Aorta (tissue), 5 donors: ENCODE data around the gene RIPOR3. TPM values are rescaled to one million over a fixed set of nuclear protein-coding genes. Genes with fewer than 3 reads are reported as not detected.

Experiments
- ATAC-seq: fragments of 200-7000 bp; cut with Tn5 transposase; one replicate; pipeline ENCODE4 v1.9.1; 2022; ENCODE audit warnings: moderate library complexity; ENCODE audit not compliant: low FRiP score
- DNase-seq, 2 donors: peaks; one replicate each; pipeline ENCODE4 v3.0.0-alpha.2; 2020
- H3K27ac ChIP-seq, 2 donors: one replicate each; pipeline ENCODE4 v1.5.1; 2013; ENCODE audit warnings: low read length in 2 of 2, mild to moderate bottlenecking in 2 of 2, moderate library complexity in 2 of 2, control low read depth in 1 of 2, inconsistent platforms in 1 of 2, low read depth in 1 of 2
- H3K27me3 ChIP-seq, 2 donors: one replicate each; pipeline ENCODE4 v1.6.1; 2013; ENCODE audit warnings: control low read depth in 1 of 2, low read length in 1 of 2, mild to moderate bottlenecking in 1 of 2, moderate library complexity in 1 of 2; ENCODE audit not compliant: insufficient read depth in 2 of 2, control insufficient read depth in 1 of 2
- H3K36me3 ChIP-seq, 2 donors: one replicate each; pipeline ENCODE4 v1.6.1; 2013; ENCODE audit warnings: control low read depth in 1 of 2, low read length in 1 of 2, mild to moderate bottlenecking in 1 of 2; ENCODE audit not compliant: insufficient read depth in 2 of 2, control insufficient read depth in 1 of 2
- H3K4me1 ChIP-seq, 2 donors: one replicate each; pipeline ENCODE4 v1.6.1; 2013; ENCODE audit warnings: low read length in 2 of 2, control low read depth in 1 of 2, mild to moderate bottlenecking in 1 of 2, moderate library complexity in 1 of 2; ENCODE audit not compliant: insufficient read depth in 2 of 2, control insufficient read depth in 1 of 2
- H3K4me3 ChIP-seq, 2 donors: one replicate each; pipeline ENCODE4 v1.5.1; 2013; ENCODE audit warnings: low read length in 2 of 2, control low read depth in 1 of 2, mild to moderate bottlenecking in 1 of 2
- H3K9me3 ChIP-seq: one replicate; pipeline ENCODE4 v1.6.1; 2013; ENCODE audit warnings: mild to moderate bottlenecking, low read length; ENCODE audit not compliant: control insufficient read depth
- WGBS, 2 donors: extraction: QIAGEN DNeasy Blood & Tissue Kit; methylation state at CpG; one replicate each; pipeline ENCODE4 v1.1.7; 2013; 5-methylcytosine and 5-hydroxymethylcytosine counted together
- intact Hi-C, 2 donors: fragments of 100-400 bp; cut with DNase I; formaldehyde crosslinking; loops; one replicate each; pipeline versions ENCODE4 v1.14.2 to v1.15.0; 2022
- polyA plus RNA-seq, 2 donors: library from polyadenylated mRNA; stranded (reverse); fragments of 200-250 nt; gene quantifications; one replicate each; pipeline ENCODE4 v1.2.3, GENCODE V29; 2013
- total RNA-seq, 2 donors: library from RNA; stranded (reverse); fragmentation: NEBNext Ultra II Directional; extraction: Animal tissue kit (Norgen Biotek cat#: 25700); gene quantifications; one replicate each; pipeline ENCODE4 v1.2.1, GENCODE V29; 2021
- donor health status: healthy with polysubstance abuse.
- donor health status: Bipolar disorder and iron deficiency.
- donor health status: DM: no; HTN: no; CAD: no.
- donor health status: DM: no; HTN: no; CAD: no.
- donor health status: DM: yes; HTN: yes; CAD: no.

The RIPOR3 gene
- total and polyA plus RNA-seq, 4 donors = 0.23 to 8.0 (median 2.3) TPM

DNA sequence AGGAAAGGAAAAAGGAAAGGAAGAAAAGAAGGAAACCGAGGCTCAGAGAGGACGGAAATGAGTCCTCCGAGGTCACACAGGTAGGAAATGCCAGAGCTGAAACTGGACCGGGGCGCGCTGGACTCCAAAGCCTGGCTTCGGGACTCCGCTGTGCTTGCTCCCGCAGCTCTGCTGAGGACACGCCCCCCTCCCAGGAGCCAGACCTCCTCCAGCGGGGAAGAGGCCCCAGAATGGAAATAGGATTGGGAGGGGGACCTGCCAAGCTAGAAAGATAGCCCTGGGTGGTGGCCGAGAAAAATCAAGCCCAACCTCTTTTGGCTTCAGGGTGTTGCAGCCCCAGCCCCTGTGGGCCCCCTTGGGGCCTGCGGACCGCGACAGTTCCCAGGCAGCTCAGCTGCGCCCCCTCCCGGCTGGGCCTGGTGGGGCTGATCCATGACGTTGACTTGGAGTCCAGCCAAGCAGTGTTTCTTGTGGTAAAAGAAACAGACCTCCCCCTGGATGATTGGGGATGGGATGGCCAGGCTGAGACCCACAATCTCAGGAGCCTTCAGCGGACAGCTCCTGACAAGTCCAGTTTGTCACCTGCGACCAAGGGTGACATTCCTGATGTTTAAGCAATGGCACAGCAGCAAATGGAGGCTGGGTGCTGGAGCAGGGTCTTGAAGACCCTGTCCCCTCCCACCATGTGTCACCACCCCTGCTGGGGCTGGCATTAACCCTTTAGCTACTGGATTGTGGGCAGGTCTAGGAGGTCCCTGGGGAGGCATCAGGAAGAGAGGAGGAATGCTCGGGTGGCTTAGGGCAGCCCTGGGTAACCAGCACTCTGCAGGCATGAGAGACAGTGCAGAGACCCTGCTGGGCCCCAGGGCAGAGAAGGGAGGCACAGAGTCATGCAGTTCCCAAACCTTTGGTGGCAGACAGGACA is 55.4 kb downstream of the RIPOR3 start:
- Histone ChIP-seq H3K9me3 (no peaks in the 10 kb centered on the region), H3K4me1 (no peaks in the 10 kb centered on the region), H3K27ac (no peak overlapping the region), H3K4me3 (no peak overlapping the region), H3K27me3 (no peaks in the 10 kb centered on the region), H3K36me3 (no peaks in the 10 kb centered on the region)
- intact Hi-C loops = no loop called here
- DNase-seq = peak; percentile 61 to 87
- 20 to 23% methylated on average over 21 of the region's 21 CpGs for WGBS, 2 donors
- peak; percentile 60 for ATAC-seq

DNA sequence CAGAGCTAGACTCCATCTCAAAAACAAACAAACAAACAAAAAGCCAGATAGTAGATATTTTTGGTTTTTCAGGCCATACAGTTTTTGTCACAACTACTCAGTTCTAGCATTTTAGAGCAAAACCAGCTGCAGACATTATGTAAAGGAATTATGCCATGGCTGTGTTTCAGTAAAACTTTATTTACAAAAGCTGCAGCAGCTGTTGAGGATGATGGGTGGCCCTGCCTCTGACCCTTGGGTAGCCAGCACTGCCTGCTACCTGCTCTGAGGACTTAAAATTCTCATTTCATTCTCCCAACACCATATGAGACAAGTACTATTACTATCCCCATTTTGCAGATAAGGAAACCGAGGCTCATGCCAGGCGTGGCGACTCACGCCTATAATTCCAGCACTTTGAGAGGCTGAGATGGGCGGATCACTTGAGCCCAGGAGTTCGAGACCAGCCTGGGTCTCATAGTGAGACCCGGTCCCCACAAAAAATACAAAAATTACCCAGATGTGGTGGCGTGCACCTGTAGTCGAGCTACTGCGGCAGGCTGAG is 56.3 kb downstream of the RIPOR3 start:
- H3K4me1 ChIP-seq = no peaks in the 10 kb centered on the region
- 93% methylated on average over 10 of the region's 10 CpGs for WGBS, 2 donors
- intact Hi-C loops = no loop called here
- H3K4me3 ChIP-seq = no peak overlapping the region
- H3K27ac ChIP-seq = no peak overlapping the region
- no peaks in the 10 kb centered on the region for H3K27me3 ChIP-seq
- H3K9me3 ChIP-seq = no peaks in the 10 kb centered on the region
- no peaks in the 10 kb centered on the region for H3K36me3 ChIP-seq
- ATAC-seq = no peak
- DNase-seq = no peak

GRCh38 chr20:50634191-50634590 is 57.2 kb downstream of the RIPOR3 start:
- 71 to 73% methylated on average over 6 of the region's 6 CpGs for WGBS, 2 donors
- H3K4me3 ChIP-seq = no peak overlapping the region
- no peak overlapping the region for H3K27ac ChIP-seq
- no peaks in the 10 kb centered on the region for H3K9me3 ChIP-seq
- DNase-seq = no peak
- H3K4me1 ChIP-seq = no peaks in the 10 kb centered on the region
- intact Hi-C loops = no loop called here
- no peaks in the 10 kb centered on the region for H3K27me3 ChIP-seq
- no peaks in the 10 kb centered on the region for H3K36me3 ChIP-seq
- no peak for ATAC-seq

DNA sequence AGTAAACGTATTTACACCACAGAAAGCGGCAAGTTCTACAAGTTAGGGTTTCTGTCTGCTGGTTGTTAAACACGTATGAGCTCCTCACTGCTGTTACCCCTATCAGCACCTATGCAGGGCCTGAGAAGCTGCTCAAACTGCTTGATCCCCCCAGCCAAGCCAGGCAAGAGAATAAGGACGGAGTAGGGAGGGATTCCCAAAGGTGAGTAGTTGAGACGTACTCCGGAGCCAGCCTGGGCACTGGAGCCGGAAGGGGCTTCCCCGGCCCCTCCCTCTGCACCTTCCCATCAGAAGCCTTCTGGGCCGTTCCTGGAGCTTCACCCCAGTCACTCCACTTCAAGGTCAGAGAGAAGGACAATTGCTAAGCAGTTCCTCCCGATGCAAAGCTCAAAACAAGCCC is 58.0 kb downstream of the RIPOR3 start:
- Histone ChIP-seq H3K4me1 (no peaks in the 10 kb centered on the region), H3K27me3 (no peaks in the 10 kb centered on the region), H3K27ac (no peak overlapping the region), H3K36me3 (no peaks in the 10 kb centered on the region), H3K9me3 (no peaks in the 10 kb centered on the region), H3K4me3 (no peak overlapping the region)
- intact Hi-C loops = no loop called here
- 82 to 84% methylated on average over 10 of the region's 10 CpGs for WGBS, 2 donors
- DNase-seq (no peak), ATAC-seq (no peak)

GRCh38 chr20:50632701-50633100 is 58.6 kb downstream of the RIPOR3 start:
- Histone ChIP-seq H3K9me3 (no peaks in the 10 kb centered on the region), H3K4me3 (no peak overlapping the region), H3K4me1 (no peaks in the 10 kb centered on the region), H3K36me3 (no peaks in the 10 kb centered on the region), H3K27me3 (no peaks in the 10 kb centered on the region), H3K27ac (no peak overlapping the region)
- intact Hi-C loops = no loop called here
- ATAC-seq = no peak
- WGBS, 2 donors = 93% methylated on average over 5 of the region's 5 CpGs
- no peak for DNase-seq

- ATAC-seq (no peak), DNase-seq (no peak)
- H3K9me3 ChIP-seq = no peaks in the 10 kb centered on the region
- no peak overlapping the region for H3K4me3 ChIP-seq
- H3K27me3 ChIP-seq = no peaks in the 10 kb centered on the region
- intact Hi-C loops = no loop called here
- H3K4me1 ChIP-seq = no peaks in the 10 kb centered on the region
- H3K36me3 ChIP-seq = no peaks in the 10 kb centered on the region
- H3K27ac ChIP-seq = no peak overlapping the region
- 75 to 85% methylated on average over 7 of the region's 7 CpGs for WGBS, 2 donors
Measured at GRCh38 chr20:50632236-50632635, 59.1 kb downstream of the RIPOR3 start.

DNA sequence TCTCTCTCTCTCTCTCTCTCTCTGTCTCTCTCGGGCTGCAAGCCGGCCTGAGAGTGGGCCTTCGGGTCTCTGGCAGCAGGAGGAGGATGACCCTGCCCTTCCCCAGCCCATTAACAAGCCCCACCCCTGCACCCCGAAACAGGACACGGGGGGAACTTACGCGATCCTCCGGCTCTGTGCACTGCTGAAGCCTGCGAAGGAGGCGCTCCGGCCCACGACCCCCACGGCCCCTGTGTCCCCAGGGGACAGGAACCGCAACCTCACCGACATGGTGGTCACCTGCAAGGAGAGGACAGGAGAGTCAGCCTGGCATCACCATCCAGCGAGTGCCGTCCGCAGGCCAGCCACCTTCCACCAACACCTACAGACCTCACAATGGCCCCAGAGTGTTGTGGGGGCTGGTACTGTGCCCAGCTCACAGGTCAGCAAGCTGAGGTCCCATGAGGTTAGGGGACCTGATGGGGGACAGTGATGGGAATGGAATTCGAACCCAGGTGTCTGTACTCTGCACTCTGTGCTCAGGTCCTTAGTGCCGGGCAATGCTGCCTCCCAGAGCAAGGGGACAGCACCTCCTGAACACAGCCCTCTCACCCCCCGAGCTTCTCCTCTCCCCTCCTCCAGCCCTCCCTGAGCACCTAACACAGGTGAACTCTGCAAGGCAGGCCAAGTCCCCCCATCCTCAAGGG is 60.6 kb downstream of the RIPOR3 start:
- Histone ChIP-seq H3K27ac (no peak overlapping the region), H3K27me3 (no peaks in the 10 kb centered on the region), H3K4me3 (no peak overlapping the region), H3K4me1 (no peaks in the 10 kb centered on the region), H3K9me3 (no peaks in the 10 kb centered on the region), H3K36me3 (no peaks in the 10 kb centered on the region)
- ATAC-seq = no peak
- WGBS, 2 donors = 94 to 95% methylated on average over 21 of the region's 21 CpGs
- DNase-seq = no peak
- intact Hi-C loops = no loop called here

- 93 to 94% methylated on average over 7 of the region's 7 CpGs for WGBS, 2 donors
- ATAC-seq = no peak
- no peaks in the 10 kb centered on the region for H3K9me3 ChIP-seq
- H3K36me3 ChIP-seq = no peaks in the 10 kb centered on the region
- DNase-seq = no peak
- no peaks in the 10 kb centered on the region for H3K4me1 ChIP-seq
- intact Hi-C loops = loop anchor here in 1 of 2 donors (5.0 to 10.0 kb wide), 2 partner anchors 83 to 115 kb away; no protein-coding TSS in a partner anchor
- H3K27me3 ChIP-seq = no peaks in the 10 kb centered on the region
- no peak overlapping the region for H3K27ac ChIP-seq
- H3K4me3 ChIP-seq = no peak overlapping the region
Measured at GRCh38 chr20:50629670-50630045, 61.7 kb downstream of the RIPOR3 start.
